Mucosa of stomach (tissue), 1 donor: ENCODE data around the gene PHTF2.

Experiments
- H3K27me3 ChIP-seq: one replicate; pipeline ENCODE4 v1.7.0; 2013; ENCODE audit warnings: mild to moderate bottlenecking, low read length; ENCODE audit not compliant: control insufficient read depth, insufficient read depth
- H3K36me3 ChIP-seq: one replicate; pipeline ENCODE4 v1.7.0; 2013; ENCODE audit warnings: low read length; ENCODE audit not compliant: control insufficient read depth, insufficient read depth
- H3K4me1 ChIP-seq: one replicate; pipeline ENCODE4 v1.7.0; 2013; ENCODE audit warnings: mild to moderate bottlenecking, low read length; ENCODE audit not compliant: control insufficient read depth, insufficient read depth
- H3K4me3 ChIP-seq: one replicate; pipeline ENCODE4 v1.7.0; 2013; ENCODE audit warnings: low read length
- H3K9ac ChIP-seq: one replicate; pipeline ENCODE4 v1.7.0; 2013; ENCODE audit warnings: mild to moderate bottlenecking, low read length, moderate library complexity
- H3K9me3 ChIP-seq: one replicate; pipeline ENCODE4 v1.7.0; 2013; ENCODE audit warnings: mild to moderate bottlenecking, low read length, moderate library complexity; ENCODE audit not compliant: control insufficient read depth
- donor health status: Pancreatic carcinoma.

PHTF2 gene

DNA sequence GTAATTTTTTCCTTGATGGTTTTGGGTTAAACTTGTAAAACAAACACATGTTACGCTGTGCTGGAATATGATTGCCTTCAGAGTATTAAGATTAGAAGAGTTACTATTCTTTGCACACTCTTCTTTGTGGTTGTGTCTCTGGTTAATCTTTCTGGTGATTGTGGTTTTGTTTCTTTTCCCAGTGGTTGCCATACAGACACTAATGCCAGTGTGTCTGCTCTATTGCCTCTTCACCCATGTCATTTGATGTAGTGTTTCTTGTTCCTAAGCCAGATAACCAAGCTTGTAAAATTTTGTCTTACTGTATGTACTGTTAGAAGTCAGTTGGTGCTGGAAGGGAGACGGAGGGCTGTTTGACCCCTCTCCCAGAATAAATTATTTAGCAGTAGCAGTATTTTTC is 124.8 kb downstream of the PHTF2 start:
- Histone ChIP-seq H3K4me3 (no peak overlapping the region), H3K9me3 (no peaks in the 10 kb centered on the region), H3K9ac (no peak overlapping the region), H3K4me1 (no peaks in the 10 kb centered on the region), H3K27me3 (no peaks in the 10 kb centered on the region), H3K36me3 (no peaks in the 10 kb centered on the region)

DNA sequence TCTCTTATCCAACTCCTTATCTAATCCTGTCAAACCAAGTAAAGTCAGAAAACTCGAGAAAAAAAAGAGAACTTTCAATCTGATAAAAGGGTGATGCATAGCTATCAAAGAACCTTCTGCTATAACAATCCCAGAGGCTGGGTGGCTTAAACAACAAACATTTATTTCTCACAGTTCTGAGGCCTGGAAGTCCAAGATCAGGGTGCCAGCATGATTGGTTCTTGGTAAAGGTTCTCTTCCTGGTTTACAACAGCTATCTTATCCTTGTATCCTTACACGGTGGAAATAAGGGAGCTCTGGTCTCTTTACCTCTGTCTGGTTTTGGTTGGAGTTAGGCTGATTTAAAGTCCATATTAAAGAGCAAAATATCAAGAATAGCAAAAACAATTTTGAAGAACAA is 131.9 kb downstream of the PHTF2 start:
- H3K9me3 ChIP-seq = no peaks in the 10 kb centered on the region
- no peak overlapping the region for H3K9ac ChIP-seq
- no peak overlapping the region for H3K4me3 ChIP-seq
- no peaks in the 10 kb centered on the region for H3K36me3 ChIP-seq
- no peaks in the 10 kb centered on the region for H3K27me3 ChIP-seq
- no peaks in the 10 kb centered on the region for H3K4me1 ChIP-seq

DNA sequence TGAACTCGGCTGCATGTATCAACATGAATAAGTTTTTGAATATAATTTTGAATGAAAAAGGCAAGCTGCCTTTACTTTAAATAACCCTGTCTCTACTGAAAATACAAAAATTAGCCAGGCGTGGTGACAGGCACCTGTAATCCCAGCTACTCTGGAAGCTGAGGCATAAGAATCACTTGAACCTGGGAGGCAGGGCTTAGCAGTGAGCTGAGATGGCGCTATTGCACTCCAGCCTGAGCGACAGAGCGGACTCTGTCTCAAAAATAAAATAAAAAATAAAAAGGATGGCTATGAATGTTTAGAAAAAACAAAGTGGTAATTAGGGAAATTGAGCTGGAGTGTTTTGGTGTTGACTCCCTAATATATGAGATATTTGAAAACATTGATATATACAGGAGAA is 133.3 kb downstream of the PHTF2 start:
- H3K9ac ChIP-seq = no peak overlapping the region
- H3K9me3 ChIP-seq = no peaks in the 10 kb centered on the region
- no peaks in the 10 kb centered on the region for H3K27me3 ChIP-seq
- H3K4me1 ChIP-seq = no peaks in the 10 kb centered on the region
- no peaks in the 10 kb centered on the region for H3K36me3 ChIP-seq
- H3K4me3 ChIP-seq = no peak overlapping the region

DNA sequence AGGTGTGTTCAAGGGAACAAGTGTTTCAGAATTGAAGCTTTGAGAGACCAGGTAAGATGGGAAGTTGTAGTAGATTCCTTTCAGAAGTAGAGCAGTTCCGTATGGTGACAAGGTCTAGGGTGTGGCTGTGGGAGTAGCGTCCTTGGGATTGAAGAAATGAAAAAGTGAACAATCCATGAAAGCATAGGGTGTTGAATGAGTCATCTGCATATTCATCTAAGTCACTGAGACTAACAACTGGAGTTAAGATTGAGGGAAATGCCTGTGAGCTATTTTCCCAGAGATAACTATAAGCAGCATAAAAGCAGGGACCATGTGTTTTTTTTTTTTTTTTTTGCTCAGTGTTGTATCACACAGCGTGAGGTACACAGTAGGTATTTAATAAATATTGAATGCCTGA is 134.8 kb downstream of the PHTF2 start:
- H3K9me3 ChIP-seq = no peaks in the 10 kb centered on the region
- H3K9ac ChIP-seq = no peak overlapping the region
- H3K4me3 ChIP-seq = no peak overlapping the region
- no peaks in the 10 kb centered on the region for H3K27me3 ChIP-seq
- no peaks in the 10 kb centered on the region for H3K4me1 ChIP-seq
- no peaks in the 10 kb centered on the region for H3K36me3 ChIP-seq

DNA sequence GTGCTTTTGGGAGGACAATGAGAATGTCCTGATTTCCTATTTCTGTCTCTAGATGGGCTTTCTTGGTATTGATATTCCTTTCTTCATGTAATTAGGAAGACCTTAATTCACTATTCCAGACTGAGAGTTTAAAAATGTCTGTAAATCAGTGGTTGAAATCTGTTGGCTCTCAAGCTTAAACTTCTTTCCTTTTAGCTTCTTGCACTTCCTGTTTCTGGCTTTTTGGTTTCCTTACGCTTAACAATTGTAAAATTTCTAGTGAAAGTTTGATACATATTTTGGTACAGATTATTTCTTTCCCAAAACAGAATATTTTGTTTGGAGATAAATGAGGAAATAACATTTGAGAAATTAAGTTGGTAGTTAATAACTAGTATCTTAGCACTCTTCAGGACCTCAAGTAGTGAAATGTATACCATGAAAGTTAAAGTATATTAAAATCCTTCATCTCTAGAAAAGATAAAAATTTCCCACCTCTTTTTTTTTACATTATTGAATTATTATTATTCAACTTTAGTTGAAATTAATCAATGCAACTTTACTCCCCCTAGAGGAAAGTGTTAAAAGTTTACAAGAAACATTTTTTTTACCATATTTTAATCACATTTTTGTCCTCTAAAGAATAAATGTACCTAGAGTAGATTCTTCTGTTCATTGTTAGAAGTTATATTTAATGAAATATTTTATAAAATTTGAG is 137.2 kb downstream of the PHTF2 start:
- H3K9ac ChIP-seq = no peak overlapping the region
- H3K27me3 ChIP-seq = no peaks in the 10 kb centered on the region
- no peak overlapping the region for H3K4me3 ChIP-seq
- H3K4me1 ChIP-seq = no peaks in the 10 kb centered on the region
- H3K9me3 ChIP-seq = no peaks in the 10 kb centered on the region
- no peaks in the 10 kb centered on the region for H3K36me3 ChIP-seq

DNA sequence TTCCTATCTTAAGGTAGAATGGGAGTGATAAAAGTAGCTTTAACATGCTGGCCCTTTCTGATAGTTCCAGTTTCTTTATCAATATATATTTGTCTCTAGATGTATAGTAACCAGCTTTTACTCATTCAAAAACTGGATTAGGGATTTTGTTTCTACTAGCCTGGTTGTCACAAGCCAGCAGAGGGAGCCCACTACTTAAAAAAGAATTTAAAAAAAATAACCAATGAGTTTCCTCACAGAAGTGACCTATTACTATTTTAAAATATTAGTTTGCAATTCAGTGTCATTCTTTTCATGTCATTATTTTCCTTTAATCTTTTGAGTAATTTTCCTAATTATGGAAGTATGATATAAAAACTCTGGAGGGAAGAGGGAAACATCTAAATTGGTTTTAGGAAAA is 142.1 kb downstream of the PHTF2 start:
- no peaks in the 10 kb centered on the region for H3K4me1 ChIP-seq
- H3K9ac ChIP-seq = no peak overlapping the region
- no peak overlapping the region for H3K4me3 ChIP-seq
- no peaks in the 10 kb centered on the region for H3K9me3 ChIP-seq
- no peaks in the 10 kb centered on the region for H3K27me3 ChIP-seq
- no peaks in the 10 kb centered on the region for H3K36me3 ChIP-seq

DNA sequence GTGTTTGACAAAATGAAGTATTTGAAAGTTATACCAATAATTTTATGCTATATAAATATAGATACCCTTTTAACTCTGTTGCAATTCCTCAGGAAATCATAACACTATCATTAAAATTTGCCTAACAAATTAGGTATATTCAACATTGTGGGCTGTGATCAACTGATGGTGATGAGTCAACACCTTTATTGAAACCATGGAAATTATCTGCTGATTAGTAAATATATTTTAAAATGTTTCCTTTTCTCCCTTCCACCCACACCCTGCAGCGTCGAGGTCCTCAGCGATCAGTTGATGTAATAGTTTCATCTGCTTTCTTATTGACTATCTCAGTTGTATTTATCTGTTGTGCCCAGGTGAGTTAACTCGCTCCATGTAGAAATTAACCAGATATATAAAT is 143.9 kb downstream of the PHTF2 start:
- Histone ChIP-seq H3K9ac (no peak overlapping the region), H3K36me3 (no peaks in the 10 kb centered on the region), H3K4me1 (no peaks in the 10 kb centered on the region), H3K9me3 (no peaks in the 10 kb centered on the region), H3K4me3 (no peak overlapping the region), H3K27me3 (no peaks in the 10 kb centered on the region)

DNA sequence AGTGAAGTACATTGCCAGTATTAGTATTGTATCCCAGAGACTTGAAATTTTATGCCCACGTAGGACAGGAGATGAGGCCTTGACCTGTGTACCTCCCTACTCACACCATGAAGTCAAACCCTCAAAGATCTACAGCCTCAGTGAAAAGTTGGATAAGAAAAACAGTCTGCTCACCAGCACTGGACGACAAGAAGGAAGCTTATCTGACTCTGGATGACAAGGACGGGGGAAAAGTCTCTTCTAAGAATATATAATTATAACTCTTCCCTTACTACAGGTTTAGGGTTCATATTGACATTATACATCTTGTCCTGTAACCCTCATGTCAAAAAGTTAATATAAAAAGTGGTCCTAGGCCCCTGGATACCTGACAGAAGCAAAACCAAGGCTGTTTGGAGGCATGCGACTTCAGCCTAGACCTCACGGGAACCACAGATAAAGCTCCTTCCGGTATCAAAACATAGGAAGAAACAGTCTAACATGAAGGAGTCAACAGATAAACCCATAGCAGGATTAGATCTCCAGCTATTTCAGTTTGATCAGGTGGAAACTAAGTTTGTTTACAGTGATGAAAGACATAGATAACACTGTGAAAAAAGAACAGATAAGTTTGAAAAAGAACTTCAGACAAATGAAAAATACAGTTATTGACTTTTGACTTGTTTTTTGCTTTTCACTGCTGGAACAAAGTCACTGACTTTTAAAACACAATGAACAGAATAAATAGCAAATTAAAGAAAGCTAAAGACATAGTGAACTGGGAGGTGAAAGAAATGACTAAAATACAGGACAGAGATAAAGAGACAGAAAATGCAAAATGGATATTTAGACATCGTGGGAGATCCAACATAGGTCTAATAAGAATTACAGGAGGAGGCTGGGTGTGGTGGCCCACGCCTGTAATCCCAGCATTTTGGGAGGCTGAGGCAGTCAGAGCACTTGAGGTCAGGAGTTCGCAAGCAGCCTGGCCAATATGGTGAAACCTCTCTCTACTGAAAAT is 145.9 kb downstream of the PHTF2 start:
- H3K9ac ChIP-seq = no peak overlapping the region
- H3K27me3 ChIP-seq = no peaks in the 10 kb centered on the region
- H3K4me1 ChIP-seq = no peaks in the 10 kb centered on the region
- no peak overlapping the region for H3K4me3 ChIP-seq
- H3K36me3 ChIP-seq = no peaks in the 10 kb centered on the region
- no peaks in the 10 kb centered on the region for H3K9me3 ChIP-seq

DNA sequence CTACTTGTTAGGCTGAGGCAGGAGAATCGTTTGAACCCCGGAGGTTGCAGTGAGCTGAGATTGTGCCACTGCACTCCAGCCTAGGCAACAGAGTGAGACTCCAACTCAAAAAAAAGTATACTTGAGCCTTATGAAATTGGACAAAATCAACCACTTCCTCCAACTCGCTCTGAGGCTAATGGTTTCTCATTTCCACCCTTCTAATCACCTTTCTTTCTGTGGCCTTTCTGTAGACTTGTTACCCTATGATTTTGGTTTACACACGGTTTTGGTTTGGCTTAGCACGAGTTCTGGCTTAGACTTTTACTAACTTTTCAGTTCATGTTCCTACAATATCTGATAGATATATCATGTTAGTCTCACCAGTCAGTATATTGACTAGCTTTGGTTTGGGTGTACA is 152.0 kb downstream of the PHTF2 start:
- H3K9me3 ChIP-seq = no peaks in the 10 kb centered on the region
- no peak overlapping the region for H3K4me3 ChIP-seq
- H3K36me3 ChIP-seq = no peaks in the 10 kb centered on the region
- no peaks in the 10 kb centered on the region for H3K27me3 ChIP-seq
- H3K9ac ChIP-seq = no peak overlapping the region
- no peaks in the 10 kb centered on the region for H3K4me1 ChIP-seq

DNA sequence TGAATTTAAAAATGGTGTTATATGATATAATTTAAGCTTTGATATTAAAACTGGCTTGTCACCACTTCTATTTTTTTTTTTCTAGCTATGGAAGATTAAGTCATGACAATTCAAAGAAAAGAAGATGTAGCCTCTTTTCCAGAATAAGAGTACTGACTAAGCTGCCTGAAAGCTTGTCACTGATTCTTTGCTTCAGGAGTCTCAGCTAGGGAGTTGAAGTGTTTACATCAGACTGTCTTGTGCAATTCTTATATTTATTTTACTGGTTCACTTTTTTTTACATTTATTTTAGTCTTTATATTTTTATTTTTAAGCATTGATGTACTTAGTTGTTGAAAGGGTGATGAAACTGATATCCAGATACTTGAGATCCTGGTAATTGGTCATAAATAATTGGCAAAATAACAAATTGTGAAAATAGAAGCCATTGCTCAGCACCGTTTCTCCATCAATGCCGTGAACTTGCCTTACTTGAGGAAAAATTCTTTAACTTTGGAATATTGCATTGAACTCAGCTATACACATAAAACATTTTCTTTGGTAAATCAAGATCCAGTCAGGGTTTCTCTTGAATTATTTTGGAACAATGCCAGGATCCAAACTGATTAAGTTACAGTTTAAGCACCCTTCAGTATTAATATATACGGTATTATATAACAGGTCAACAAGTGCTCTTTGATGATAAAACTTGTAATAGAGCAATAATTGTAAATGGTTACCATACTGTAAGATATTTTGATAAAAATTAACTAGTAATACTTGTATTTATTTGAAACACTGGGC is 156.4 kb downstream of the PHTF2 start:
- Histone ChIP-seq H3K4me3 (no peak overlapping the region), H3K4me1 (no peaks in the 10 kb centered on the region), H3K9me3 (no peaks in the 10 kb centered on the region), H3K36me3 (no peaks in the 10 kb centered on the region), H3K27me3 (no peaks in the 10 kb centered on the region), H3K9ac (no peak overlapping the region)

DNA sequence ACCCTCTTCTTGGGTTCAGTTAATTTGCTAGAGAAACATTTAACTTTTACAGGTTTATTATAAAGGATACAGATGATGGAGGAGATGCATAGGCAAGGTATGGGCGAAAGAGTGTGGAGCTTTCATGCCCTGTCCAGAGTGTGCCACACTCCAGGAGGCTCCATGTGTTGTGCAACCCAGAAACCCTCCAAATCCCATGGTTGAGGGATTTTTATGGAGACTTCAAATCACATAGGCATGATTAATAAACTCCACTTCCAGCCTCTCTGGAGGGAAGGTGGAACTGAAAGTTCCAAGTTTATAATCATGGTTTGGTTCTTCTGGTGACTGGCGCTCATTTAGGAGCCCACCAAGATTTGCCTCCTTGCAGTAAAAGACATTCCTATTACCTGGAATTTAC is 159.9 kb downstream of the PHTF2 start:
- Histone ChIP-seq H3K9ac (no peak overlapping the region), H3K27me3 (no peaks in the 10 kb centered on the region), H3K4me3 (no peak overlapping the region), H3K36me3 (no peaks in the 10 kb centered on the region), H3K4me1 (no peaks in the 10 kb centered on the region), H3K9me3 (no peaks in the 10 kb centered on the region)

DNA sequence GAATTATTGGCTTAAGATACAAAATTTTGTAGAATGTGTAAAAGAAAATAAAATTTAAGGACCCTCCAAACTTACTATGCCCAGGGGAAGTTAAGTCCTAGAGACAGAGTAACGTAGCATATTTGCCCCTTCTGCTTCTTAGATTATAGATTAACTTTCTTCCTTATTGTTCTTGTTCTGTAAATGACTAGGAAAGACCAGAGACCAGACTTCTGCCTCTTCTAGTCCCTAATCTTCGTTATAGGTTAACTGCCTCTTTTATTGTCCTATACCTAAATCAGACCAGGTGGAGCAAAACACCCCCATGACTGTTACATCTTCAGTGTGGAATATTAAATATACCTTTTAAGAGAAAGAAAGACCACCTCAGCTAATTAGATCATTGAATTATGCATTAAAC is 160.5 kb downstream of the PHTF2 start:
- Histone ChIP-seq H3K36me3 (no peaks in the 10 kb centered on the region), H3K4me3 (no peak overlapping the region)

More for the DNA sequence above, 160.5 kb downstream of the PHTF2 start:
- no peak overlapping the region for H3K9ac ChIP-seq
- H3K9me3 ChIP-seq = no peaks in the 10 kb centered on the region
- H3K27me3 ChIP-seq = no peaks in the 10 kb centered on the region
- no peaks in the 10 kb centered on the region for H3K4me1 ChIP-seq
